Epithelial cell of proximal tubule (primary cell): ENCODE data around the gene PGA4. TPM values are rescaled to one million over a fixed set of nuclear protein-coding genes. Genes with fewer than 3 reads are reported as not detected.
A peak's percentile ranks its signal among the peaks of the same experiment; 100 is the strongest.

Experiments used
- DNase-seq: peaks from one replicate; pipeline ENCODE4 v3.0.0-alpha.2; 2011; ENCODE audit warnings: low read depth
- H3K4me3 ChIP-seq: 2 replicates; pipeline ENCODE4 v1.5.1; 2011; ENCODE audit warnings: low read depth, mild to moderate bottlenecking, low read length
- CTCF ChIP-seq: conservative IDR thresholded peaks from 2 replicates; pipeline ENCODE4 v1.5.1; 2012; ENCODE audit warnings: low read depth, mild to moderate bottlenecking, low read length
- total RNA-seq: library from RNA; depleted of rRNA; stranded (reverse); fragments of >200 nt; gene quantifications from 2 replicates; pipeline ENCODE4 v1.2.3, GENCODE V29; 2015

Gene PGA4
- total RNA-seq, 1 donor from 2014 or later = not detected

- TF ChIP-seq CTCF = no peak
- DNase-seq = no peak
- H3K4me3 ChIP-seq = no peak overlapping the region
These were observed 43.2 kb downstream of the PGA4 start for GRCh38 chr11:61265357-61265756.

- no peak for TF ChIP-seq CTCF
- no peak overlapping the region for H3K4me3 ChIP-seq
- no peak for DNase-seq
These were observed 44.5 kb downstream of the PGA4 start for GRCh38 chr11:61266602-61267001.

GRCh38 chr11:61267437-61267841 lies 45.3 kb downstream of the PGA4 start:
- DNase-seq = no peak
- no peak for TF ChIP-seq CTCF
- H3K4me3 ChIP-seq = no peak overlapping the region

- DNase-seq = no peak
- no peak overlapping the region for H3K4me3 ChIP-seq
- no peak for TF ChIP-seq CTCF
These were observed 46.6 kb downstream of the PGA4 start for GRCh38 chr11:61268588-61269250.

- no peak for TF ChIP-seq CTCF
- H3K4me3 ChIP-seq = no peak overlapping the region
- peak; percentile 56 for DNase-seq
These were observed 48.4 kb downstream of the PGA4 start for GRCh38 chr11:61270354-61271076.

- no peak for DNase-seq
- H3K4me3 ChIP-seq = no peak overlapping the region
- TF ChIP-seq CTCF = no peak
These were observed 50.6 kb downstream of the PGA4 start for GRCh38 chr11:61272731-61273130.
